GM12872 (cell line): Measurements from ENCODE around the gene DENND1B.

Experiments
- CTCF ChIP-seq: IDR thresholded peaks from 3 replicates; pipeline ENCODE4 v1.5.1; 2011; ENCODE audit warnings: low read depth, mild to moderate bottlenecking, low read length, moderate library complexity; ENCODE audit not compliant: insufficient read depth

DENND1B gene

GRCh38 chr1:197677752-197678295, 97.5 kb downstream of the DENND1B start:
- no peak for TF ChIP-seq CTCF

GRCh38 chr1:197677313-197677712, 98.0 kb downstream of the DENND1B start:
- TF ChIP-seq CTCF, result no peak

- no peak for TF ChIP-seq CTCF
These were observed 99.6 kb downstream of the DENND1B start for GRCh38 chr1:197675583-197676208.

GRCh38 chr1:197674286-197674685, 101.0 kb downstream of the DENND1B start:
- no peak for TF ChIP-seq CTCF

GRCh38 chr1:197673292-197673691, 102.0 kb downstream of the DENND1B start:
- no peak for TF ChIP-seq CTCF

- no peak for TF ChIP-seq CTCF
These were observed 102.9 kb downstream of the DENND1B start for GRCh38 chr1:197672347-197672746.

- TF ChIP-seq CTCF, result no peak
These were observed 103.4 kb downstream of the DENND1B start for GRCh38 chr1:197671920-197672319.
